GM19043 (cell line): ENCODE data around the gene BIK.
"Not testable (repeated sequence)": the region's sequence is repeated elsewhere in the genome, so short reads cannot be mapped to it uniquely, and the experiment has no call there.

ENCODE experiments used
- ATAC-seq: cut with Tn5 transposase; IDR thresholded peaks from one replicate; pipeline ENCODE4 v1.9.1; 2021; ENCODE audit warnings: low read depth; ENCODE audit not compliant: unreplicated experiment

BIK gene

DNA sequence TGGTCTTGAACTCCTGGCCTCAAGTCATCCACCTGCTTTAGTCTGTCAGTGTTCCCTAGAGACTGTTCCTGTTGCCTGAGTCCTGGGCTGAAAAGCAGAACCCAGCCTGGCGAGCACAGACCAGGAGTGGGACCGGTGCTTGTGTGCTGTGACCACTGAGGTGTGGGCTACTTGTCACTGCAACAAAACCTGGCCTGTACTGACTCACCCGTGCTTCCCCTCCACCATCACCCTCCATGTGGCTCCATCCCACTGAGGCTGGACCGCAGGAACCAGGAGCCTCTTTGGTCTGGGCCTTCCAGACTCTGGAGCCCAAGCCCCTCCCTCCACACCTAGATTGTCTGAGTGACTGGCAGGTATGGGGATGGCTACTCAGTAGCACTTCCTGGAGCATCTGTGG lies 24.0 kb downstream of the BIK start:
- ATAC-seq: no peak

DNA sequence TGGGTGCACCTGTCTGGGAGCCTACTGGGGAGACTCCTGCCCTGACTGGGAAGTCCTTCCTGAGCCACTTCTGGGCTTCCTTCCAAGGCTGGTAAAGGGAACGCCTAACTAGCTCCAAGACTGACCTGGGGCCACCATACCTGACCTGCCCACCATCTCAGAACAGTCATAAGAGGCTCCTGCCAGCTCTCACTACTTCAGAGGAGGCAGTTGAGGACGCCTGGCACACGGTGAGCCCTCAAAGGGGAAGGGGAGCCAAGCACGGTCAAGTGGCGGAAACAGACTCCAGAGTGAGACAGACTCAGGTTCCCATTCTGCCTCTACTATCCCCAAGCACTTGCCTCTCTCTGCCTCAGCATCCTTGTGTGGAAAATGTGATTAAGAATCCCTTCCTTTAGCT lies 25.0 kb downstream of the BIK start:
- ATAC-seq: no peak

DNA sequence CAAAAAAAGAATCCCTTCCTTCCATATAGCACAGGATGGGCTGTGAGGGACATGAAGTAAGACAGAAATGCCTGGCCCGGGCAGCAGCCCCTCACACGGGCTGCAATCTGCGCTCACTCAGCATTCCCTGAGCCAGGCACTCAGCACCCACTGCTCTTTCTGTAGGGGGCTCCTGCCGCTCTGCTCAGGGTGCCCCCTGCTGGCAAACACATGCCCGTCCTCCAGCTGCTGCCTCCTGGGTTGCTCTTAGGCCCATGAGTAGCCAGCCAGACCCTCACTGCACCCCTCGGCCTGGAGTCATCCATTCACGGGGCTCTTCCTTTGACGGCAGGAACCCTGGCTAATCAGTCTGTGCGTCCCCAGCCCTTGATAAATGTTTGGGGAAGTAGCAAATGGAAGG lies 25.7 kb downstream of the BIK start:
- no peak for ATAC-seq

DNA sequence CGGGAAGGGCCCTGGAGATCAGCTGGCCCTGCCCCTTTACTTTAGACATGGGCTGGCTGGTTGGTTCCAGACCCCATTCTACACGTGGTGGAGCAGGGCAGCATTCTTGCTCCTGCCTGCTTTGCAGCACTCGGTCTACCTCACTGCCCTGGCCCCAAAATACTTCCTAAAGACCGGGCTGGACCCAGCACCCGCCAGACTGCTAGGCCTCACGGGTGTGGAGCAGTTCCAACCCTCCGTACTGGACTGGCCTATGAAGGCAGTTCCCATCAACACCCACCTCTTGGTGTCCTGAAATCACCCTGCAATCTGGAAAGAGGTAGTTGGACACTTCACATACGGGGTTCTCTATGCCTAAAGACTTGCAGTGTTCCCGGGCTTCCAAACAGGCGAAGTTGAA lies 26.3 kb downstream of the BIK start:
- no peak for ATAC-seq

DNA sequence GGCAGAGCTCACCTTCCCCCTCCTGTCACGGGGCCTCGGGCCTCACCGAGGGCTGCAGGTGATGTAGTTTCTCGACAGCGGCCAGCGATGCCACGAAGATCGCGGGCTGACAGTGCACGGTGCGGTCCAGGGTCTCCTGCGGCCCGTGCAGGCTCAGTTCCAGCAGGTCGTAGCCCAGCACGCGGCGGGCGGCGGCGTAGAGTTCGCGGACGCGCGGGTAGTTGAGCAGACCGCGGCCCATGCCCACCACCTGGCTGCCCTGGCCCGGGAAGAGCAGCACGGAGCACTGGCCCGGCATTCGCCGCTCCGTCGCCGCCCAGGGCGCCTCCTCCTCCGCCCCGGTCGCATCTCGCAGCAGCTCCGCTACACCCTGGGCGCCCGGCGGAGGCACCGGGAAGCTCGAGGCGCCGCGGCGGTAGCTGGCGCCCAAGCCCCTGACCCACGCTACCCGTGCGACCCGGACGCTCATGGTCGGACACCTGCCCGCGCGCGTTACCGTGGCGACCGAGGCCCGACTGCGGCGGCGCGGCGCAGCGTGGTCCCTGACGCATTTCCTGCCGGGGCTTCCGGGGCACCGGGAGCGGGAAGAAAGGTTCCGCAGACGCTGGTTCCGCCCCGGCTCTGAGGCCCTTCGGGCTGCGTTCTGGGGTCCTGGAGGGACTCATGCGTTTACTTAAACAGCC lies 32.5 kb downstream of the BIK start, which contains the start of gene MCAT:
Gene MCAT, minus strand, starts transcription at position 519 of the 683 bp plus-strand sequence. Its CDS starts 50 bp downstream, at position 469.
- peak; percentile 66 for ATAC-seq

DNA sequence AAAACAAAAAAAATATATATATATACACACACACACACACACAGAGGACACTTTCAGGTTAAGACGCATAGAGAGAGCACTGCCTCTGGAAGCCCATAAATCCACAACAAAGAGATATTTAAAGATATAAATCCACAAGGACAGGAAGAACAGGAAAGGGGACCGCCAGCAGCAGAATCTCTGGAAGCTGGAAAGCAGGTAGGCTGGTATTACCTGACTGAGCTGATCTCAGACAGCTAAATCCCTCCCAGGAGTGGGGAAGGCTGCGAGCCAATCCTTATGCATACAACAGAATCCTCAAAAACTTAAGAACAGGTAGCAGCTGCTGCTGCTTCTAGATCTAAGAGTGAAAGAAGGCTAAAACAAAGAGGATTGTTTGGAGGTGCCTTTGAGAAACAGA lies 34.4 kb downstream of the BIK start:
- no peak for ATAC-seq

DNA sequence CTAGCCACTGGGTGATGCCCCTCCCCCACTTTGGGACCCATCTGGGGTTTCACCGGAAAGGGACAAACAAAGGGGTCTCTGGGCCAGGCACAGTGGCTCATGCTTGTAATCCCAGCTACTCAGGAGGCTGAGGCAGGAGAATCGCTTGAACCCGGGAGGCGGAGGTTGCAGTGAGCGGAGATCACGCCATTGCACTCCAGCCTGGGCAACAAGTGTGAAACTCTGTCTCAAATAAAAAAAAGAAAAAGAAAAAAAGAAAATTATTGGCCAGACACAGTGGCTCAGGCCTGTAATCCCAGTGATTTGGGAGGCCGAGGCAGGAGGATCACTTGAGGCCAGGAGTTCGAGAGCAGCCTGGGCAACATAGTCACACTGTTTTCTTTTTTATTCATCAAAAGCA lies 34.8 kb downstream of the BIK start:
- not testable (repeated sequence) for ATAC-seq

DNA sequence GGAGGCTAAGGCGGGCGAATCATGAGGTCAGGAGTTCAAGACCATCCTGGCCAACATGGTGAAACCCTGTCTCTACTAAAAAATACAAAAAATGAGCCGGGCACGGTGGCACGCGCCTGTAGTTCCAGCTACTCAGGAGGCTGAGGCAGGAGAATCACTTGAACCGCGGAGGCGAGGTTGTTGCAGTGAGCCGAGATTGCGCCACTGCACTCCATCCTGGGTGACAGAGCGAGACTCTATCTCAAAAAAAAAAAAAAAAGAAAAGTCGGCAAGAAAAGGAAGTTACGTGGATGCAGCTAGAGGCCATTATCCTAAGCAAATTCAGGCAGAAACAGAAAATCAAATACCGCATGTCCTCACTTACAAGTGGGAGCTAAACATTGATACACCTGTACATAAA lies 35.8 kb downstream of the BIK start:
- ATAC-seq: not testable (repeated sequence)

DNA sequence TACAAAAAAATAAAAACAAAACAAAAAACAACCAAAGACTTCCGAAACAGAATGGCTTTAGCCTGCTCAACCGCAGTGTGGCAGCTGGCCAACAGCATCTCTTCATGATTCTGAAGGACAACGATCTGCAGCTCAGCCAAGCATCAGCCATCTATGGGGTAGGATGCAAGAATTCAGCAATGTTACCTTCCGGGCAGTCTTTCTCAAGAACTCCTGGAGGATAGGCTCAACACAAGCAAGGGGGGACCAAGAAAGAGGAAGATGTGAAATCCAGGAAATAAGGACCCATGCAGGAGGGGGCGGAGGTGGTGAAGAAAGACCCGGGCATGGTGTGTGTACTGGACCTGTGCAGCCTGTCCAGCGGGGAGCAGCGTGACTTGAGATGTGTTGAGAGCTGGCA lies 37.3 kb downstream of the BIK start:
- ATAC-seq: no peak

DNA sequence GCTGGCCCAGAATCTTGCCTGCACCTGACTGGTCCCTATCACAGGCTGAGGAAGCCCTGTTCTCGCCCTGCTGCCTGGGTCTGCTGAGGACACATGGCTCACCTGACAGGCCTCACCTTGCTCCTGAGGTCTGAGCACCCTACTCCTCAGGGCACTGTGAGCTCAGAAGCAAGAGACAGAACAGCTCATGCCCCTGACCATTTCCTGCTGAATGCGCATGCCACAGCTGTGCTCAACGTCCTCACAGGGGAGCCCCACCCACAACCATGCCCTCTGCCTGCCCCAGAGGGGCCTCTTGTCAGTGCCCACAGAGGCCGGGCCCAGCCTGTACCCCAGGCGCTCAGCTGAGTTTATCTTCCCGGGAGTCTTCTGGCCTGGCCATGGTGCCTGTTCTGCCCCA lies 38.0 kb downstream of the BIK start:
- no peak for ATAC-seq

DNA sequence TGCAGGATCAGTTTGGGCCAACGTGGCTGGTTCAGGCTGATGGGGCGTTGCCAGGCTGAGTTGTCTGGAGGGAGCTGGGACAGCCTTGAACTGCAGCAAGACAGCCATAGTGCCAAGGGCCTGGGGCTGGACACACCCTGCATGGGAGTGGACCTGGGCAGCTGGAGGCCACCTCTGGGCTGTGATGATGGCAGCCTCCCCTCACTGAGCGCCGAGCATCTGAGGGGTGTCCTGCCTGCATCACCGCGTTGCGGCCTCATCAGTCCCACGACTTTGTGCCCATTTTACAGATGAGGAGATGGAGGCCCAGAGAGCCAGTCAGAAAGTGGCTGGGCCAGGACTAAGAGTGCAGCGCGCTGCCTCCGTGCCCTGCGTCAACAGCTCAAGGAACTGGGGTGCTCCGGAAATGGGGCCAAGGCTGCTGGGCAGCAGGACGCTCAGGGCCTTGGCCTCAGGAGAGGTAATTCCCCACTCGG lies 40.2 kb downstream of the BIK start:
- ATAC-seq: no peak

DNA sequence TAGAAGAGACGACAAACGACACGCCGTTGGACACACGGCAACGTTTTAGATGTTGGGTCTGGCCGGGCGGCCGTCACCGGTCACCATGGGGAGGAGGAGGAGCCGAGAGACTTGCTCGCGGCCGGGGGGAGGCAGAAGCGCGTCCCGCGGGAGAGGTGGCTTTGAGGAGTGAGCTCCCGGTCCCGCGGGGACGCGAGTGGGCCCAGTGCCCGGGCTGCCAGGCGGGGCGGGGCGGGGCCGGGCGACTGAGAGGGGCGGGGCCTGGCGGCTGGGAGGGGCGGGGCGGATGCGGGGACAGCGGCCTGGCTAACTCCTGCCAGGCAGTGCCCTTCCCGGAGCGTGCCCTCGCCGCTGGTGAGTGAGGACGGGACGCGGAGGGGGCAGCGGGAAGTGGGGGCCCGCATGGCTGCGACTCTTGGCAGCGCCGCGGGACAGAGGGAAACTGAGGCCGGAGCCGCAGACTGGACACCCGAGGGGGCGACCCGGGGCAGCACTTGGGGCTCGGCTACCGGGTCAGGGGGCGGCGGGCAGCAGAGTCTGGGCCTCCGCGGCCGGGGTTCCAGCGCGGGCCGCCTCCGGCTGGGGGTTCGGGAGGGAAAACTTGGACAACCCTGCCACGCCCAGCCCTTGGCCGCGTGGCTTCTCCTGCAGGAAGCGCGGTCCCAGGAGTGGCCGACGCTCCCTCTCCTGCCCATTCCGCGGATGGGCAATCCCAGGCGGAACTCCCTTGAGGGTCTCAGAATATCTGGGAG lies 40.9 kb downstream of the BIK start, which contains the start of gene TSPO:
Gene TSPO, plus strand, starts transcription at position 309 of the 752 bp plus-strand sequence. CDS start 7,680 bp downstream, outside the sequence.
- no peak for ATAC-seq

DNA sequence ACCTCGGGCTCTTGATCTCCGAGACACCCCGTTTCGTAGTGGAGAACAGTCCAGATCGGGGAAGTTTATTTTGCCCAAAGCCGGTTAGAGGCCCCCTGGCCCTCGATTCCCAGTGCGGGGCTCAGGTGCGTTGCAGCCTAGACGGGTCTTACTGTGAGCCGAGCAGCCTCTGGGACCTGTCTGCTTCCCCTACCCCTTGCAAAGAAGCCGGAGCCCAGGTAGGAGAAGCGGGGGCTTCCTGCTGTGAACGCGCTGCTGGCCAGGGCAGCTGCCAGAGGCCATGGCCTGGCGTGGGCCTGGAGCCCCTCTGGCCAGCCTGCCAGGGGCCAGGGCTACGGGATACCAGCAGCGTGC lies 41.4 kb downstream of the BIK start:
- no peak for ATAC-seq

DNA sequence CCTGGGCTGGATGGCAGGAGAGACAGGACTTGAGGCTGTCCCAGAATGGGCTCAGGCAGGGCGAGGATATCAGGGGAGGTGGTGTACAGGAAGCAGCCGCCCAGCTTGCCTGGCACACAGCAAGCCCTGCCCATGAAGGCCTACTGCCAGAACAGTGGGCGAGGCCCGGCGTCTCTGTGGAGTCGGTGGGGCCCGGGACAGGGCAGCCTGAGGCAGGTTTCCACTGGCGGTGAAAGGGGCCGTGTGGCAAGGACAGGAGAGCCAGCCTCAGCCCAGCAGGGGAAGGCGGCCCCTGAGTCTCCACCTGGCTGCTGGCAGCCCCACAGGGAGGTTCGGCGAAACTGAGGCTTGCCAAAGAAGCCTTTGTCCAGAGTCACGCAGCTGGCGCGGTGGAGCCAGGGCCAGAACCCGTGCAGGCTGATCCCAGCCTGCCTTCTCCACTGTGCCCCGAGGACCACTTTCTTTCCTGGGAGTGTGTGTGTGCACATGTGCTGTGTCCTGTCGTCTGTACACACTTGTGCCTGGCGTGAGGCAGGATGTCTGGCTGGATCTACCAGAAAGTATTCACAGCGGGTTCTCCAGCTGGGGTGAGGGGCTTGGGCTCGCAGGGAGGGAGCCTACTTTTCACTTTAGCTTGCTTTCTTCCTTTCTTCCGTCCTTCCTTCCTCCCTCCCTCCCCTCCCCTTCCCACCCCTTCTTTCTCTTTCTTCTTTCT lies 42.0 kb downstream of the BIK start:
- no peak for ATAC-seq

DNA sequence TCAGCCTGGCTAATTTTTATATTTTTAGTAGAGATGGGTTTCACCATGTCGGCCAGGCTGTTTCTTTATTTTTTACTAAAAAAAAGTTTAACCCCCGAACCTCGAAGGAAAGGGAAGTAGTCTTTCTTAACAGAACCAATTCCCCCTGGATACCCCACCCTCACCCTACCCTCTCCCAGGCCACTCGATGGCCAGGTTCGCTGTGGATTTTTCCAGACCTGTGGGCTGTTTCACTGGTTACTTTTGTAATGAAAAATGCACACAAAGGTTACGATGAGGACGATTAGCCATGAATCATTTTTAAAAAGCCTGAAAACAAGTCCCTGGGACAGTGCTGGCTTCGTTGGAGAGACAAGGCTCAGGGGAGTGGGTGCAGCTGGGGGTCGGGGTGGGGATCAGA lies 43.3 kb downstream of the BIK start:
- no peak for ATAC-seq

DNA sequence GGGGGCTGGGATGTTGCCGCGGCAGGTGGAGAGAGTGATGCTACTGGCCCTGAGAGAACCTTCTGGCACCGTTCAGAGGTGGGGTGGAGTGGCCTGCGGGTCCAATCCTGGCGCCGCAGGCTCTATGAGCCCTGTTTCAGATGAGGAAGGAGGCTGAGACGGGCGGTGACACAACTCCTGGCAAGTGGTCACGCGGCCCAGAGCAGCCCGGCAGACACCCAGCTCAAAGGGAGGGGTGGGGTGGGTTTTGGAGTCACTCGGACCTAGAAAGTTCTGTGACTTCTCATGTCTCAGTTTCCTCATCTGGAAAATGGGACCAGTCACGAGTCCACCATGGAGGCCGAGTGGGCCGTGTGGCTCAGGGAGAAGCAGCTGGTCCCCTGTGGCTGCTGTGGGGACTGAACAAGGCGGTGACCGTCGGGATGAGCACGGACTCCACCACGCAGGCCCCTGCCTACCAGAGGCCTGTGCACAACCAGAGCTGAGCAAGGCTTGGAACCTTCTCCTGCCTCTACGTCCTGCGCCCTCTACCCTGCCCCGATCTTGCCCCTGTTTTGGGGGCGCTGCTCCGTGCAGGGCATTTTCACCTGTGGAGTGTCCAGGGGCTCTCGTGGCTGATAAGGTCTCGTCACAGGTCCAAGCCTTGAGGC lies 44.5 kb downstream of the BIK start:
- no peak for ATAC-seq

DNA sequence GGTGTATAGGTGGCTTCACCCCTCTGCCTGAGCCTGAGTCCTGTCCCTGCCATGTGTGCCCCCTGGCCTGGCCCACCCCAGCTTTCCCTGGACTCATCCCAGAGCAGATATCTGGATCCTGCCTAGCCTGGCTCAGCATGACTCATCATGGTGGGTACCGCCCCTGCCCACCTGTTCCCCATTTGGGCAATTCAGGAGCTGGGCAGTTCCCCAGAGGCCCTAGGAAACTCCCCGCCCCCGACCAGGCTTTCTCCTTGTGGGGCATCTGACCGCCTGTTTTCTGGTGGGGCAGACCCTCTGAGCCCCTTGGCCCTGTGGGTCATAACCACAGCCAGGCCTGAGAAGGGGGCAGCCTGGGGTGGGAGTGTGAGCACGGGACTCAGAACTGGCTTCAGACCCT lies 45.2 kb downstream of the BIK start:
- ATAC-seq: no peak

DNA sequence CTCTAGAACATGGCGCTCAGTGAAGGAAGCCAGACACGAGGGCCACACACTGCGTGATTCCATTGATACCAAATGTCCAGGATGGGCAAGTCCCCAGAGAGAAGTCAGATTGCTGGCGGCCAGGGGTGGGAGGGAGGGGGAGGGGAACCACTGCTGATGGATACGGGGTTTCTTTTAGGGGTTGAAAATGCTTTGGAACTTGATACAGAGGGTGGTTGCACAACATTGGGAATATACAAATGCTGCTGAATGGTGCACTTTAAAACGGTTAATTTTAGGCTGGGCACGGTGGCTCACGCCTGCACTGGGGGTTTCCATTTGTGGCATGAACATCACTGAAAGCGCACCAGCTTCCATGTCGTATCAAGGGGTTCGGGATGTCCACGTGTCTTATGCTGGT lies 45.9 kb downstream of the BIK start:
- no peak for ATAC-seq

DNA sequence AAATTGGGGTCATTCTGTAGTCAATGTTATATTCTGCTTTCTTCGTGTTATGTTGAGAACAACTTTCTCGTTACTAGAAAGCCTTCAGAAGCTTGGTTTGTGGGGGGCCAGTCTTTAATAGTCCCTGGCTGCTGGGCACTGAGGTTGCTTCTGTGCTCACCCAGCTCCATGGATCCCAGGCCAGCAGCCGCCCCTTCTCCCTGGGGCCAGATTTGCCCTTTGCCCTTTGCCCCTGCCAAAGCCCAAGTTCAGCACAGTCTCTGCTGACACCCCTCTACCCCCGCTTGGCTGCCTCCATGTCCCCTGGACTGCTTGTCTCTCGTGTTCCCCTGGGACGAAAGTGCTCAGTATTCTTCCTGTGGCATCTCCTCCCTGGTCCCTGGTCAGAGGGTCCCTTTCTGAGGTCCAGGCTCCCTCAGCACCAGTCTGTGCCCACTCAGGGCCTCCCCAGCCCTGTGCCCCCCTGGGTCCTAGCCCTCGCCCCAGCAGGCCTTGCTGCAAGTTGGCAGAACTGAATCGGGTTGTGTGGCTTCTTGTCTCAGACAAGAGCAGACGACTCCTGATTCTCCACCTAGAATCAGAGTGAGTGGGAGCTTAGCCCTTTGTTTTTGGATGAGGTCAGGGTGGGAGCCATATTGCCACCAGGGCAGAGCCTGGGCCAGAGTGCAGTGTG lies 47.5 kb downstream of the BIK start:
- ATAC-seq: no peak

DNA sequence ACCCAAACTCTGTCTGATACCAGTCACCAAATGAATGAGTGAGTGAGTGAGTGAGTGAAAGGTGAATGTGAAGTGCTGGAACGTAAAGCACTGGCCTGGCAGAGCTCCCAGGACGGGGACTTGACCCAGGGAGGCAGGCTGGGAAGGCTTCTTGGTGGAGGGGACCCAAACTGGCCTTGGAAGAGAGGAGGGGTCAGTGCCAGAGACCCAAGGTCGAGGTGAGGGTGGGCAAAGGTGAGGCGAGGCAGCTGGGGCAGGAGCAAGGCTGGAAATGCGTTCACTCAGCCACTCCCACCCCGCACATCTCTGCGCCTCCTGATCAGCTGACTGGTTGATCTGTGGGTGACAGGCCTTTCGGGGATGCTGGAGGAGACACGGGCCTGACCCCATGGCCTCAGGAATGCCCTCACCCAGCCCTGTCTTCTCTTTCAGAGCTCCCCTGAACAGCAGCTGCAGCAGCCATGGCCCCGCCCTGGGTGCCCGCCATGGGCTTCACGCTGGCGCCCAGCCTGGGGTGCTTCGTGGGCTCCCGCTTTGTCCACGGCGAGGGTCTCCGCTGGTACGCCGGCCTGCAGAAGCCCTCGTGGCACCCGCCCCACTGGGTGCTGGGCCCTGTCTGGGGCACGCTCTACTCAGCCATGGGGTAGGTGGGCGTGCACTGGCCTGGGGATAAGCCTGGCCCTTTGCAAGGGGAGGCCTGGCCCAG lies 48.4 kb downstream of the BIK start:
- no peak for ATAC-seq
